OCI-LY7 (cell line): ENCODE measurements around the gene PLXDC2.

Source experiments
- EZH2phosphoT487 ChIP-seq: fragments of 200-600 bp; sonication (generic); IDR thresholded peaks from 2 replicates; pipeline ENCODE4 v1.6.1; 2018; ENCODE audit warnings: low read depth, borderline replicate concordance, mild to moderate bottlenecking, mixed run types, antibody characterized with exemption, low read length, moderate library complexity, mixed read lengths
- TF ChIP-seq, protein P1 (sequence below): fragments of 200-600 bp; sonication (generic); conservative IDR thresholded peaks from 2 replicates; pipeline ENCODE4 v1.5.1; 2014; ENCODE audit warnings: mild to moderate bottlenecking, antibody characterized with exemption, low read length, moderate library complexity, mixed read lengths

GRCh38 chr10:19952224-19953010 is 136.2 kb downstream of the PLXDC2 start:
- TF ChIP-seq, protein P1, sequence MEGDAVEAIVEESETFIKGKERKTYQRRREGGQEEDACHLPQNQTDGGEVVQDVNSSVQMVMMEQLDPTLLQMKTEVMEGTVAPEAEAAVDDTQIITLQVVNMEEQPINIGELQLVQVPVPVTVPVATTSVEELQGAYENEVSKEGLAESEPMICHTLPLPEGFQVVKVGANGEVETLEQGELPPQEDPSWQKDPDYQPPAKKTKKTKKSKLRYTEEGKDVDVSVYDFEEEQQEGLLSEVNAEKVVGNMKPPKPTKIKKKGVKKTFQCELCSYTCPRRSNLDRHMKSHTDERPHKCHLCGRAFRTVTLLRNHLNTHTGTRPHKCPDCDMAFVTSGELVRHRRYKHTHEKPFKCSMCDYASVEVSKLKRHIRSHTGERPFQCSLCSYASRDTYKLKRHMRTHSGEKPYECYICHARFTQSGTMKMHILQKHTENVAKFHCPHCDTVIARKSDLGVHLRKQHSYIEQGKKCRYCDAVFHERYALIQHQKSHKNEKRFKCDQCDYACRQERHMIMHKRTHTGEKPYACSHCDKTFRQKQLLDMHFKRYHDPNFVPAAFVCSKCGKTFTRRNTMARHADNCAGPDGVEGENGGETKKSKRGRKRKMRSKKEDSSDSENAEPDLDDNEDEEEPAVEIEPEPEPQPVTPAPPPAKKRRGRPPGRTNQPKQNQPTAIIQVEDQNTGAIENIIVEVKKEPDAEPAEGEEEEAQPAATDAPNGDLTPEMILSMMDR = no peak
- no peak for TF ChIP-seq EZH2phosphoT487
